ENCODE data around the gene OGFOD2. TPM values are rescaled to one million over a fixed set of nuclear protein-coding genes. Genes with fewer than 3 reads are reported as not detected.

The OGFOD2 gene
- total and polyA plus RNA-seq, 2 of the 13 experiments (the other 11 are each of a cell fraction or from before 2014, with no cell fraction given), result 13.2 to 14.6 TPM

DNA sequence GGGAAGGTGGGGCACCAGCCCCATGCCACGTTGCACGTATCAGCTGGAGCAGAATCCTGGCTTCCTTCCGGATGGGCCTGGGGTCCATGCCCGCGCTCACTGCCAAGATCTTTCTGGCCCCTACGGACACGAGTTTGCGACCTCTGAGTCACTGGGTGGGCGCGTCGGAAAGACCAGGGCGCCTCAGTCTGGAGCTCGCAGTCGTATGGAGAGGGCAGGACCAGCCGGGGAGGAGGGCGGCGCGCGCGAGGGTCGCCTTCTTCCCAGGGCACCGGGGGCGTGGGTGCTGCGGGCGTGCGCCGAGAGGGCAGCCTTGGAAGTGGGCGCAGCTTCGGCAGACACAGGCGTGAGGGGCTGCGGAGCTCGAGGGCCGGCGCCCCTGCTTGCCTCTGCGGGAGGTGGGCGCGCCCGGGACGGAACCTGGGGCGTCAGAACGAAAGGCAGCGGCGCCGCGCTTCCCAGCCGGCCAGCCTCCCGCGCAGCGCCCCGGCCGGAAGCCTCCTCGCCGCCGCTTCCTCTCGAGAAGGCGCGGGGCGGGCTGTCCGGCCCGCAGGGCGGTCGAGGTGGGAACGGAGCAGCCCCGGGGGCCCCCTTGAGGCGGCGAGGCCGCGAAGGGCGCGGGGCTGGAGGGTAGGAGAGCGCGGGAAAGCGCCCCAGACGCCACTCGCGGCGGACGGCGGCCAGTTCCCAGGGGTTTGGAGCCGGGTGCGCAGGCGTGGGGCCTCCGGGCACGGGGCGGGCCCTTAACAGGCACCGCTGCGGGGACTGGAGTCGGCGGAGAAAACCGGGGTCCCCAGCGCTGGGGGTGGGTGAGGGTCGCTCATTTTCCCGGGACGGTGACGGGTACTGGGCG, 5.4 kb downstream of the OGFOD2 start, which contains the start of gene ARL6IP4 (continued):
- TF ChIP-seq, protein P1, sequence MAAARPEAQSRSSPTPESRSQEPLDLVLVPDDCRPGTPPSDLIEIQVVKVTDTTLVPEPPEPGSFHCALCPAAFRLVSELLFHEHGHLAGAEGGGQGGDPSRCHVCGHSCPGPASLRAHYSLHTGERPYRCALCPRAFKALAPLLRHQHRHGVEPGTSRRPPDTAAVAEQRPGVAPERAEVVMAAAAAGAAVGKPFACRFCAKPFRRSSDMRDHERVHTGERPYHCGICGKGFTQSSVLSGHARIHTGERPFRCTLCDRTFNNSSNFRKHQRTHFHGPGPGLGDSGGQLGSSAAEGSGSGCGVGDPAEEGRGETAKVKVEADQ (CRISPR knock-in tag; IDR thresholded peaks at IDR 0.05; ENCODE audit: borderline replicate concordance), result peak; percentile 87
- TF ChIP-seq ZSCAN21 (CRISPR knock-in tag; IDR thresholded peaks at IDR 0.05; ENCODE audit: borderline replicate concordance), result peak; percentile 32; the same call in 1 of the 2 replicates
- TF ChIP-seq ZNF839 (CRISPR knock-in tag; IDR thresholded peaks at IDR 0.05; ENCODE audit: borderline replicate concordance), result no peak; the same call in 1 of the 2 replicates
- TF ChIP-seq NRL (CRISPR knock-in tag; IDR thresholded peaks at IDR 0.05; ENCODE audit: borderline replicate concordance), result peak; percentile 64; the same call in 1 of the 2 replicates
- peak; percentile 57 for TF ChIP-seq ZNF709 (CRISPR knock-in tag; IDR thresholded peaks at IDR 0.05)
- TF ChIP-seq JUNB (CRISPR knock-in tag; IDR thresholded peaks at IDR 0.05; ENCODE audit: borderline replicate concordance), result no peak
- TF ChIP-seq, protein P2, sequence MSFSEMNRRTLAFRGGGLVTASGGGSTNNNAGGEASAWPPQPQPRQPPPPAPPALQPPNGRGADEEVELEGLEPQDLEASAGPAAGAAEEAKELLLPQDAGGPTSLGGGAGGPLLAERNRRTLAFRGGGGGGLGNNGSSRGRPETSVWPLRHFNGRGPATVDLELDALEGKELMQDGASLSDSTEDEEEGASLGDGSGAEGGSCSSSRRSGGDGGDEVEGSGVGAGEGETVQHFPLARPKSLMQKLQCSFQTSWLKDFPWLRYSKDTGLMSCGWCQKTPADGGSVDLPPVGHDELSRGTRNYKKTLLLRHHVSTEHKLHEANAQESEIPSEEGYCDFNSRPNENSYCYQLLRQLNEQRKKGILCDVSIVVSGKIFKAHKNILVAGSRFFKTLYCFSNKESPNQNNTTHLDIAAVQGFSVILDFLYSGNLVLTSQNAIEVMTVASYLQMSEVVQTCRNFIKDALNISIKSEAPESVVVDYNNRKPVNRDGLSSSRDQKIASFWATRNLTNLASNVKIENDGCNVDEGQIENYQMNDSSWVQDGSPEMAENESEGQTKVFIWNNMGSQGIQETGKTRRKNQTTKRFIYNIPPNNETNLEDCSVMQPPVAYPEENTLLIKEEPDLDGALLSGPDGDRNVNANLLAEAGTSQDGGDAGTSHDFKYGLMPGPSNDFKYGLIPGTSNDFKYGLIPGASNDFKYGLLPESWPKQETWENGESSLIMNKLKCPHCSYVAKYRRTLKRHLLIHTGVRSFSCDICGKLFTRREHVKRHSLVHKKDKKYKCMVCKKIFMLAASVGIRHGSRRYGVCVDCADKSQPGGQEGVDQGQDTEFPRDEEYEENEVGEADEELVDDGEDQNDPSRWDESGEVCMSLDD (CRISPR knock-in tag; IDR thresholded peaks at IDR 0.05; ENCODE audit: borderline replicate concordance), result peak; percentile 71; the same call in 1 of the 2 replicates
- TF ChIP-seq MED13 (CRISPR knock-in tag; IDR thresholded peaks at IDR 0.05), result no peak
- peak; percentile 90 for TF ChIP-seq ZFY (CRISPR knock-in tag; IDR thresholded peaks at IDR 0.05)
- no peak; the same call in 1 of the 2 replicates for TF ChIP-seq MEIS1 (CRISPR knock-in tag; IDR thresholded peaks at IDR 0.05; ENCODE audit: borderline replicate concordance)
- TF ChIP-seq, protein P3, sequence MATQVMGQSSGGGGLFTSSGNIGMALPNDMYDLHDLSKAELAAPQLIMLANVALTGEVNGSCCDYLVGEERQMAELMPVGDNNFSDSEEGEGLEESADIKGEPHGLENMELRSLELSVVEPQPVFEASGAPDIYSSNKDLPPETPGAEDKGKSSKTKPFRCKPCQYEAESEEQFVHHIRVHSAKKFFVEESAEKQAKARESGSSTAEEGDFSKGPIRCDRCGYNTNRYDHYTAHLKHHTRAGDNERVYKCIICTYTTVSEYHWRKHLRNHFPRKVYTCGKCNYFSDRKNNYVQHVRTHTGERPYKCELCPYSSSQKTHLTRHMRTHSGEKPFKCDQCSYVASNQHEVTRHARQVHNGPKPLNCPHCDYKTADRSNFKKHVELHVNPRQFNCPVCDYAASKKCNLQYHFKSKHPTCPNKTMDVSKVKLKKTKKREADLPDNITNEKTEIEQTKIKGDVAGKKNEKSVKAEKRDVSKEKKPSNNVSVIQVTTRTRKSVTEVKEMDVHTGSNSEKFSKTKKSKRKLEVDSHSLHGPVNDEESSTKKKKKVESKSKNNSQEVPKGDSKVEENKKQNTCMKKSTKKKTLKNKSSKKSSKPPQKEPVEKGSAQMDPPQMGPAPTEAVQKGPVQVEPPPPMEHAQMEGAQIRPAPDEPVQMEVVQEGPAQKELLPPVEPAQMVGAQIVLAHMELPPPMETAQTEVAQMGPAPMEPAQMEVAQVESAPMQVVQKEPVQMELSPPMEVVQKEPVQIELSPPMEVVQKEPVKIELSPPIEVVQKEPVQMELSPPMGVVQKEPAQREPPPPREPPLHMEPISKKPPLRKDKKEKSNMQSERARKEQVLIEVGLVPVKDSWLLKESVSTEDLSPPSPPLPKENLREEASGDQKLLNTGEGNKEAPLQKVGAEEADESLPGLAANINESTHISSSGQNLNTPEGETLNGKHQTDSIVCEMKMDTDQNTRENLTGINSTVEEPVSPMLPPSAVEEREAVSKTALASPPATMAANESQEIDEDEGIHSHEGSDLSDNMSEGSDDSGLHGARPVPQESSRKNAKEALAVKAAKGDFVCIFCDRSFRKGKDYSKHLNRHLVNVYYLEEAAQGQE (IDR thresholded peaks at IDR 0.05; ENCODE audit: borderline replicate concordance in 1 of 2, low read depth in 1 of 2, low read length in 2 of 2), result peak in 1 of 2 experiments; percentile 25; a peak in 1 of 4 replicates
- peak; percentile 90; the same call in 1 of the 2 replicates for TF ChIP-seq DNMT1 (CRISPR knock-in tag; IDR thresholded peaks at IDR 0.05)
- no peak for TF ChIP-seq GABPA (IDR thresholded peaks at IDR 0.05; ENCODE audit: low read depth, low read length)
- TF ChIP-seq GABPA (CRISPR knock-in tag; IDR thresholded peaks at IDR 0.05; ENCODE audit: low read depth), result peak; percentile 75
- TF ChIP-seq MTF2 (CRISPR knock-in tag; IDR thresholded peaks at IDR 0.05; ENCODE audit: borderline replicate concordance), result no peak
- TF ChIP-seq ZNF772 (CRISPR knock-in tag; IDR thresholded peaks at IDR 0.05), result peak; percentile 65; the same call in 1 of the 2 replicates
- TF ChIP-seq GATAD1 (CRISPR knock-in tag; IDR thresholded peaks at IDR 0.05), result peak; percentile 88
- TF ChIP-seq HNRNPK (IDR thresholded peaks at IDR 0.05; ENCODE audit: low read depth, low read length, poor library complexity, severe bottlenecking), result peak; percentile 57
- TF ChIP-seq, protein P4, sequence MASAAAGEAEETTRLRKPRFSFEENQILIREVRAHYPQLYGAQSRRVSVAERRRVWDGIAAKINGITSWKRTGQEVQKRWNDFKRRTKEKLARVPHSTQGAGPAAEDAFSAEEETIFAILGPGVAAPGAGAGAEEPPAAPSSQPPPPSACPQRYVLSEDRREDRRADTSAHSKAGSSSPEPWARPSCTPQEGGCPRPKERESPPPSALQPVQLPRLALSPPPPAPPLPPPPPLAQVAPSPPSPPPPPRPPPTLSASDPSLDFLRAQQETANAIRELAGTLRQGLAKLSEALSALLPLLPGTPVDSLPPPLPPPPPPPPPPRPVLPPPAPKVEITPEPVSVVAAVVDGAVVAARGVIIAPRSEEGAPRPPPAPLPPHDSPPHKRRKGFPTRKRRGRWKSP (CRISPR knock-in tag; IDR thresholded peaks at IDR 0.05), result peak; percentile 70
- no peak for TF ChIP-seq SP140L (CRISPR knock-in tag; IDR thresholded peaks at IDR 0.05; ENCODE audit: borderline replicate concordance)

Measured in HepG2 (cell line).